Colonic mucosa (tissue), 4 donors: ENCODE data around the gene TMPRSS13. TPM values are rescaled to one million over a fixed set of nuclear protein-coding genes. Genes with fewer than 3 reads are reported as not detected.

Source experiments
- DNase-seq: peaks from one replicate; pipeline ENCODE4 v3.0.0-alpha.2; 2020
- H3K27ac ChIP-seq: fragments of 200-600 bp; one replicate; pipeline ENCODE4 v1.8.0; 2021
- H3K27me3 ChIP-seq: fragments of 200-600 bp; one replicate; pipeline ENCODE4 v1.8.0; 2021
- H3K36me3 ChIP-seq: fragments of 200-600 bp; one replicate; pipeline ENCODE4 v1.8.0; 2021
- H3K4me1 ChIP-seq: fragments of 200-600 bp; one replicate; pipeline ENCODE4 v1.8.0; 2021; ENCODE audit warnings: mild to moderate bottlenecking
- H3K4me3 ChIP-seq: fragments of 200-600 bp; one replicate; pipeline ENCODE4 v1.8.0; 2021
- H3K9ac ChIP-seq, 2 donors: one replicate each; pipeline ENCODE4 v1.7.0; 2013; ENCODE audit warnings: control low read depth in 2 of 2, low read depth in 2 of 2, low read length in 2 of 2
- H3K9me3 ChIP-seq: fragments of 200-600 bp; one replicate; pipeline ENCODE4 v1.8.0; 2021
- intact Hi-C: fragments of 100-400 bp; cut with DNase I; formaldehyde crosslinking; loops from one replicate; pipeline ENCODE4 v1.14.1; 2022
- total RNA-seq, 2 donors: library from RNA; stranded (reverse); fragmentation: NEBNext Ultra II Directional in 1 of 2; extraction: Animal tissue kit (Norgen Biotek cat#: 25700) in 1 of 2; gene quantifications; one replicate each; pipeline ENCODE4 v1.2.1, GENCODE V29; 2021
- TF ChIP-seq, protein P1 (sequence below): fragments of 200-600 bp; IDR thresholded peaks from one replicate; pipeline ENCODE4 v1.8.0; 2022; ENCODE audit warnings: antibody characterized with exemption, mild to moderate bottlenecking
- donor health status: healthy.
- donor health status: DM: no; HTN: no; CAD: no.
- donor health status: DM: no; HTN: no; CAD: no.

The TMPRSS13 gene
- total RNA-seq, 2 donors from 2014 or later = 1.5 to 1.6 TPM

GRCh38 chr11:117908959-117909610 is 20.1 kb downstream of the TMPRSS13 start:
- Histone ChIP-seq H3K9me3 (no peaks in the 10 kb centered on the region), H3K27ac (no peak overlapping the region), H3K4me1 (peaks cover 4% of the 10 kb centered on the region), H3K4me3 (no peak overlapping the region), H3K27me3 (no peaks in the 10 kb centered on the region), H3K9ac (no peak overlapping the region), H3K36me3 (no peaks in the 10 kb centered on the region)
- TF ChIP-seq, protein P1, sequence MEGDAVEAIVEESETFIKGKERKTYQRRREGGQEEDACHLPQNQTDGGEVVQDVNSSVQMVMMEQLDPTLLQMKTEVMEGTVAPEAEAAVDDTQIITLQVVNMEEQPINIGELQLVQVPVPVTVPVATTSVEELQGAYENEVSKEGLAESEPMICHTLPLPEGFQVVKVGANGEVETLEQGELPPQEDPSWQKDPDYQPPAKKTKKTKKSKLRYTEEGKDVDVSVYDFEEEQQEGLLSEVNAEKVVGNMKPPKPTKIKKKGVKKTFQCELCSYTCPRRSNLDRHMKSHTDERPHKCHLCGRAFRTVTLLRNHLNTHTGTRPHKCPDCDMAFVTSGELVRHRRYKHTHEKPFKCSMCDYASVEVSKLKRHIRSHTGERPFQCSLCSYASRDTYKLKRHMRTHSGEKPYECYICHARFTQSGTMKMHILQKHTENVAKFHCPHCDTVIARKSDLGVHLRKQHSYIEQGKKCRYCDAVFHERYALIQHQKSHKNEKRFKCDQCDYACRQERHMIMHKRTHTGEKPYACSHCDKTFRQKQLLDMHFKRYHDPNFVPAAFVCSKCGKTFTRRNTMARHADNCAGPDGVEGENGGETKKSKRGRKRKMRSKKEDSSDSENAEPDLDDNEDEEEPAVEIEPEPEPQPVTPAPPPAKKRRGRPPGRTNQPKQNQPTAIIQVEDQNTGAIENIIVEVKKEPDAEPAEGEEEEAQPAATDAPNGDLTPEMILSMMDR = no peak
- DNase-seq = no peak
- intact Hi-C loops = no loop called here

GRCh38 chr11:117908109-117908895 is 20.9 kb downstream of the TMPRSS13 start:
- intact Hi-C loops = no loop called here

GRCh38 chr11:117907276-117908108 is 21.7 kb downstream of the TMPRSS13 start:
- peak; percentile 94 for DNase-seq
- H3K27ac ChIP-seq = no peak overlapping the region
- TF ChIP-seq, protein P1 = no peak
- no peaks in the 10 kb centered on the region for H3K9me3 ChIP-seq
- peaks cover 4% of the 10 kb centered on the region for H3K4me1 ChIP-seq
- no peak overlapping the region for H3K4me3 ChIP-seq
- H3K27me3 ChIP-seq = no peaks in the 10 kb centered on the region
- H3K9ac ChIP-seq = peak overlapping the region in 1 of 2 donors; percentile 20
- intact Hi-C loops = no loop called here
- H3K36me3 ChIP-seq = no peaks in the 10 kb centered on the region

More at GRCh38 chr11:117908109-117908895, 20.9 kb downstream of the TMPRSS13 start:
- no peaks in the 10 kb centered on the region for H3K27me3 ChIP-seq
- no peak overlapping the region for H3K4me3 ChIP-seq
- H3K4me1 ChIP-seq = peaks cover 4% of the 10 kb centered on the region
- TF ChIP-seq, protein P1 = no peak
- H3K9ac ChIP-seq = no peak overlapping the region
- H3K27ac ChIP-seq = no peak overlapping the region
- DNase-seq = no peak
- H3K36me3 ChIP-seq = no peaks in the 10 kb centered on the region
- no peaks in the 10 kb centered on the region for H3K9me3 ChIP-seq

DNA sequence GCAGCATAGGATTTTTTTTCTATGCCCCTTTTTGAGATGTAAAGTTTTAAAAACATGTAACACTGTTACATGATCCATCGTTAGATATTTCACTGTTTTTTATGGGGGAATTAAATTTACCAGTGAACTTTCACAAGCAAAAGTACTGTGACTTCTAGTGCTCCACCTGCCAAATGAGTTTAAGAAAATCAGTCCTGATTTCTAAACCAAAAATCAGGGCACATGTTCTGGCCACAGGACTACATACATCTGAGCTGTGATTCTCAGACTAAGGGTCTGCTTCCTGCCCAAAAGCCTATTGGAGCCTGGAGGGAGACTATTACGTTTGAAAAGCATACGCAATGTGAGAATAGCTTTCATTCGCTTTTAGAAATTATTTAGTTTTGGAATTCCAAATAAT is 22.5 kb downstream of the TMPRSS13 start:
- intact Hi-C loops = no loop called here
- Histone ChIP-seq H3K27me3 (no peaks in the 10 kb centered on the region), H3K36me3 (no peaks in the 10 kb centered on the region), H3K9me3 (no peaks in the 10 kb centered on the region), H3K4me3 (no peak overlapping the region), H3K9ac (no peak overlapping the region), H3K27ac (no peak overlapping the region), H3K4me1 (peaks cover 4% of the 10 kb centered on the region)
- TF ChIP-seq, protein P1 = no peak
- DNase-seq = no peak

GRCh38 chr11:117906126-117906525 is 23.1 kb downstream of the TMPRSS13 start:
- Histone ChIP-seq H3K9me3 (no peaks in the 10 kb centered on the region), H3K4me1 (peaks cover 4% of the 10 kb centered on the region), H3K9ac (no peak overlapping the region), H3K27ac (no peak overlapping the region), H3K4me3 (no peak overlapping the region), H3K36me3 (no peaks in the 10 kb centered on the region), H3K27me3 (no peaks in the 10 kb centered on the region)
- TF ChIP-seq, protein P1 = no peak
- intact Hi-C loops = no loop called here
- no peak for DNase-seq
